B cell (primary cell): ENCODE measurements around the gene KRT35. TPM values are rescaled to one million over a fixed set of nuclear protein-coding genes. Genes with fewer than 3 reads are reported as not detected.

Experiments used
- ATAC-seq: fragments of 200-7000 bp; cut with Tn5 transposase; one replicate; pipeline ENCODE4 v1.10.0; 2021; ENCODE audit warnings: low read depth, mild to moderate bottlenecking, moderate number of reproducible peaks, moderate library complexity
- CTCF ChIA-PET: fragments of 350-600 bp; sonication (Branson Sonifier 250); formaldehyde crosslinking; loops from one replicate; lab custom pipeline; 2021; ENCODE audit warnings: antibody characterized with exemption, inconsistent platforms; lab: Charles Lee
- POLR2A ChIA-PET: fragments of 350-600 bp; sonication (Branson Sonifier 250); formaldehyde crosslinking; loops from one replicate; lab custom pipeline; 2021; ENCODE audit warnings: antibody characterized with exemption; lab: Charles Lee
- DNase-seq: peaks from one replicate; pipeline ENCODE4 v3.0.0; 2013
- H2AFZ ChIP-seq: 2 replicates; pipeline ENCODE4 v1.6.1; 2012; ENCODE audit warnings: mild to moderate bottlenecking, low read depth, low read length; ENCODE audit not compliant: insufficient read depth, poor library complexity, severe bottlenecking
- H3K27ac ChIP-seq, 2 donors: 1 replicate in 1 of 2; 2 replicates in 1 of 2; pipeline ENCODE4 v1.5.1; 2012 to 2013; ENCODE audit warnings: low read length in 2 of 2, mild to moderate bottlenecking in 2 of 2, moderate library complexity in 1 of 2
- H3K27me3 ChIP-seq, 4 experiments: fragments of 200-600 bp in 1 of 4; sonication (generic) in 1 of 4; replicated peaks in 1 of 4; 1 replicate in 2 of 4; 2 replicates in 2 of 4; pipeline versions ENCODE4 v1.6.1 to v1.7.0; 2013 to 2016; ENCODE audit warnings: low read length in 3 of 4, mild to moderate bottlenecking in 2 of 4, mixed read lengths in 1 of 4, moderate library complexity in 1 of 4; ENCODE audit not compliant: insufficient read depth in 4 of 4, control insufficient read depth in 3 of 4; ENCODE audit errors: control extremely low read depth in 1 of 4
- H3K36me3 ChIP-seq, 2 experiments: replicated peaks in 1 of 2; 1 replicate in 1 of 2; 2 replicates in 1 of 2; pipeline versions ENCODE4 v1.6.1 to v1.7.1; 2013; ENCODE audit warnings: low read length in 1 of 2; ENCODE audit not compliant: insufficient read depth in 2 of 2, control insufficient read depth in 1 of 2; ENCODE audit errors: control extremely low read depth in 1 of 2, extremely low read depth in 1 of 2
- H3K4me1 ChIP-seq, 2 donors: fragments of 200-600 bp in 1 of 2; sonication (generic) in 1 of 2; 1 replicate in 1 of 2; 2 replicates in 1 of 2; pipeline versions ENCODE4 v1.5.1 to v1.6.1; 2013 to 2017; ENCODE audit warnings: low read length in 2 of 2; ENCODE audit not compliant: control insufficient read depth in 2 of 2, insufficient read depth in 2 of 2
- H3K4me2 ChIP-seq: replicated peaks from 2 replicates; pipeline ENCODE3; 2012; ENCODE audit warnings: mild to moderate bottlenecking, low read depth, low read length; ENCODE audit not compliant: poor library complexity, severe bottlenecking
- H3K4me3 ChIP-seq, 5 experiments: fragments of 200-600 bp in 1 of 5; sonication (generic) in 1 of 5; 1 replicate in 3 of 5; 2 replicates in 2 of 5; pipeline versions ENCODE4 v1.5.1 to v1.7.0; 2011 to 2016; ENCODE audit warnings: low read length in 4 of 5, mild to moderate bottlenecking in 4 of 5, low read depth in 2 of 5, control low read depth in 1 of 5, moderate library complexity in 1 of 5; ENCODE audit not compliant: insufficient read depth in 1 of 5; ENCODE audit errors: control extremely low read depth in 1 of 5, extremely low read depth in 1 of 5
- H3K79me2 ChIP-seq: fragments of 200-600 bp; sonication (generic); one replicate; pipeline ENCODE4 v1.6.0; 2016; ENCODE audit warnings: low read length; ENCODE audit not compliant: control insufficient read depth, insufficient read depth
- H3K9ac ChIP-seq: fragments of 200-600 bp; sonication (generic); 2 replicates; pipeline ENCODE4 v1.6.1; 2017; ENCODE audit warnings: mild to moderate bottlenecking, low read length, moderate library complexity
- H3K9me3 ChIP-seq, 3 donors: one replicate each; pipeline versions ENCODE4 v1.6.1 to v1.7.1; 2013; ENCODE audit warnings: low read length in 2 of 3; ENCODE audit not compliant: control insufficient read depth in 2 of 3, insufficient read depth in 1 of 3; ENCODE audit errors: control extremely low read depth in 1 of 3
- H4K20me1 ChIP-seq: 2 replicates; pipeline ENCODE4 v1.6.0; 2012; ENCODE audit warnings: mild to moderate bottlenecking, low read length; ENCODE audit not compliant: insufficient read depth, control insufficient read depth, poor library complexity, severe bottlenecking
- H3K27ac Mint-ChIP-seq: one replicate; pipeline ENCODE4 v1.8.0; 2021; ENCODE audit warnings: mixed read lengths
- H3K27me3 Mint-ChIP-seq: one replicate; pipeline ENCODE4 v1.8.0; 2021; ENCODE audit warnings: mixed read lengths
- H3K4me1 Mint-ChIP-seq: one replicate; pipeline ENCODE4 v1.8.0; 2021; ENCODE audit warnings: mixed read lengths
- H3K4me3 Mint-ChIP-seq: one replicate; pipeline ENCODE4 v1.8.0; 2021; ENCODE audit warnings: mixed read lengths
- H3K9me3 Mint-ChIP-seq: one replicate; pipeline ENCODE4 v1.8.0; 2022; ENCODE audit warnings: mixed read lengths; ENCODE audit not compliant: insufficient read depth
- CTCF ChIP-seq: fragments of 200-600 bp; IDR thresholded peaks from one replicate; pipeline ENCODE4 v1.8.0; 2022; ENCODE audit warnings: antibody characterized with exemption, mild to moderate bottlenecking
- EZH2 ChIP-seq: IDR thresholded peaks from 2 replicates; pipeline ENCODE4 v1.6.1; 2012; ENCODE audit warnings: borderline replicate concordance, low read depth, mild to moderate bottlenecking, moderate library complexity, low read length; ENCODE audit not compliant: insufficient read depth, poor library complexity, severe bottlenecking
- WGBS: methylation state at CpG from one replicate; pipeline ENCODE4 v1.1.5; 2013; ENCODE audit warnings: missing lambda C conversion rate; ENCODE audit not compliant: insufficient coverage; 5-methylcytosine and 5-hydroxymethylcytosine counted together
- intact Hi-C: fragments of 100-400 bp; cut with micrococcal nuclease; formaldehyde crosslinking; loops from one replicate; pipeline ENCODE4 v1.10.0; 2022
- polyA plus RNA-seq: library from polyadenylated mRNA; depleted of rRNA; stranded (reverse); fragments of >200 nt; gene quantifications from 2 replicates; pipeline ENCODE4 v1.2.3, GENCODE V29; 2012
- total RNA-seq, 2 donors: library from RNA; stranded (reverse); fragments of 120-200 nt in 1 of 2; gene quantifications; 1 replicate in 1 of 2; 2 replicates in 1 of 2; pipeline versions ENCODE4 v1.2.3 to v1.2.4, GENCODE V29; 2013 to 2022

KRT35 gene
- total and polyA plus RNA-seq, 2 donors (not counting 1 experiment from before 2014, with no cell fraction given) = not detected

- Histone ChIP-seq H3K27me3 (peaks cover 0 to 7% (median 2%) of the 10 kb centered on the region in 4 experiments), H3K36me3 (no peaks in the 10 kb centered on the region), H3K4me1 (no peaks in the 10 kb centered on the region), H3K27ac (no peak overlapping the region), H4K20me1 (no peaks in the 10 kb centered on the region), H3K9me3 (no peaks in the 10 kb centered on the region), H2AFZ (no peak overlapping the region), H3K4me3 (no peak overlapping the region), H3K79me2 (no peaks in the 10 kb centered on the region), H3K4me2 (no peak overlapping the region), H3K9ac (no peak overlapping the region)
- WGBS = 93% methylated on average over 2 of the region's 3 CpGs
- ChIA-PET CTCF (no interaction called here), POLR2A (no interaction called here)
- no peak for TF ChIP-seq CTCF
- TF ChIP-seq EZH2 = no peak
- Mint-ChIP-seq H3K27ac (no peak overlapping the region), H3K27me3 (peaks cover 33% of the 10 kb centered on the region), H3K4me1 (no peaks in the 10 kb centered on the region), H3K9me3 (no peaks in the 10 kb centered on the region), H3K4me3 (no peak overlapping the region)
- ATAC-seq = no peak
- no peak for DNase-seq
- intact Hi-C loops = no loop called here
These were observed 24.7 kb downstream of the KRT35 start for GRCh38 chr17:41456204-41456603.

GRCh38 chr17:41455236-41455635 is 25.7 kb downstream of the KRT35 start:
- Mint-ChIP-seq H3K27ac (no peak overlapping the region), H3K27me3 (peaks cover 34% of the 10 kb centered on the region), H3K4me3 (no peak overlapping the region), H3K9me3 (no peaks in the 10 kb centered on the region), H3K4me1 (no peaks in the 10 kb centered on the region)
- Histone ChIP-seq H3K27me3 (peaks cover 0 to 12% (median 2%) of the 10 kb centered on the region in 4 experiments), H3K4me1 (no peaks in the 10 kb centered on the region), H3K79me2 (no peaks in the 10 kb centered on the region), H3K4me2 (no peak overlapping the region), H2AFZ (no peak overlapping the region), H3K36me3 (no peaks in the 10 kb centered on the region), H3K27ac (no peak overlapping the region), H3K9me3 (peaks cover 0 to 3% (median 0%) of the 10 kb centered on the region in 3 donors), H3K9ac (no peak overlapping the region), H3K4me3 (no peak overlapping the region), H4K20me1 (no peaks in the 10 kb centered on the region)
- no peak for ATAC-seq
- TF ChIP-seq CTCF (no peak), EZH2 (no peak)
- intact Hi-C loops = no loop called here
- ChIA-PET CTCF (no interaction called here), POLR2A (no interaction called here)
- 100% methylated on average over 1 of the region's 1 CpG for WGBS
- DNase-seq = no peak
